B cell (primary cell): Measurements from ENCODE around the gene DYNC1I1. TPM values are rescaled to one million over a fixed set of nuclear protein-coding genes. Genes with fewer than 3 reads are reported as not detected.

Experiments used
- ATAC-seq: fragments of 200-7000 bp; cut with Tn5 transposase; one replicate; pipeline ENCODE4 v1.10.0; 2021; ENCODE audit warnings: low read depth, mild to moderate bottlenecking, moderate number of reproducible peaks, moderate library complexity
- CTCF ChIA-PET: fragments of 350-600 bp; sonication (Branson Sonifier 250); formaldehyde crosslinking; loops from one replicate; lab custom pipeline; 2021; ENCODE audit warnings: antibody characterized with exemption, inconsistent platforms; lab: Charles Lee
- POLR2A ChIA-PET: fragments of 350-600 bp; sonication (Branson Sonifier 250); formaldehyde crosslinking; loops from one replicate; lab custom pipeline; 2021; ENCODE audit warnings: antibody characterized with exemption; lab: Charles Lee
- DNase-seq: peaks from one replicate; pipeline ENCODE4 v3.0.0; 2013
- H2AFZ ChIP-seq: 2 replicates; pipeline ENCODE4 v1.6.1; 2012; ENCODE audit warnings: mild to moderate bottlenecking, low read depth, low read length; ENCODE audit not compliant: insufficient read depth, poor library complexity, severe bottlenecking
- H3K27ac ChIP-seq, 2 donors: 1 replicate in 1 of 2; 2 replicates in 1 of 2; pipeline ENCODE4 v1.5.1; 2012 to 2013; ENCODE audit warnings: low read length in 2 of 2, mild to moderate bottlenecking in 2 of 2, moderate library complexity in 1 of 2
- H3K27me3 ChIP-seq, 4 experiments: fragments of 200-600 bp in 1 of 4; sonication (generic) in 1 of 4; replicated peaks in 1 of 4; 1 replicate in 2 of 4; 2 replicates in 2 of 4; pipeline versions ENCODE4 v1.6.1 to v1.7.0; 2013 to 2016; ENCODE audit warnings: low read length in 3 of 4, mild to moderate bottlenecking in 2 of 4, mixed read lengths in 1 of 4, moderate library complexity in 1 of 4; ENCODE audit not compliant: insufficient read depth in 4 of 4, control insufficient read depth in 3 of 4; ENCODE audit errors: control extremely low read depth in 1 of 4
- H3K36me3 ChIP-seq, 2 experiments: replicated peaks in 1 of 2; 1 replicate in 1 of 2; 2 replicates in 1 of 2; pipeline versions ENCODE4 v1.6.1 to v1.7.1; 2013; ENCODE audit warnings: low read length in 1 of 2; ENCODE audit not compliant: insufficient read depth in 2 of 2, control insufficient read depth in 1 of 2; ENCODE audit errors: control extremely low read depth in 1 of 2, extremely low read depth in 1 of 2
- H3K4me1 ChIP-seq, 2 donors: fragments of 200-600 bp in 1 of 2; sonication (generic) in 1 of 2; 1 replicate in 1 of 2; 2 replicates in 1 of 2; pipeline versions ENCODE4 v1.5.1 to v1.6.1; 2013 to 2017; ENCODE audit warnings: low read length in 2 of 2; ENCODE audit not compliant: control insufficient read depth in 2 of 2, insufficient read depth in 2 of 2
- H3K4me2 ChIP-seq: replicated peaks from 2 replicates; pipeline ENCODE3; 2012; ENCODE audit warnings: mild to moderate bottlenecking, low read depth, low read length; ENCODE audit not compliant: poor library complexity, severe bottlenecking
- H3K4me3 ChIP-seq, 5 experiments: fragments of 200-600 bp in 1 of 5; sonication (generic) in 1 of 5; 1 replicate in 3 of 5; 2 replicates in 2 of 5; pipeline versions ENCODE4 v1.5.1 to v1.7.0; 2011 to 2016; ENCODE audit warnings: low read length in 4 of 5, mild to moderate bottlenecking in 4 of 5, low read depth in 2 of 5, control low read depth in 1 of 5, moderate library complexity in 1 of 5; ENCODE audit not compliant: insufficient read depth in 1 of 5; ENCODE audit errors: control extremely low read depth in 1 of 5, extremely low read depth in 1 of 5
- H3K79me2 ChIP-seq: fragments of 200-600 bp; sonication (generic); one replicate; pipeline ENCODE4 v1.6.0; 2016; ENCODE audit warnings: low read length; ENCODE audit not compliant: control insufficient read depth, insufficient read depth
- H3K9ac ChIP-seq: fragments of 200-600 bp; sonication (generic); 2 replicates; pipeline ENCODE4 v1.6.1; 2017; ENCODE audit warnings: mild to moderate bottlenecking, low read length, moderate library complexity
- H3K9me3 ChIP-seq, 3 donors: one replicate each; pipeline versions ENCODE4 v1.6.1 to v1.7.1; 2013; ENCODE audit warnings: low read length in 2 of 3; ENCODE audit not compliant: control insufficient read depth in 2 of 3, insufficient read depth in 1 of 3; ENCODE audit errors: control extremely low read depth in 1 of 3
- H4K20me1 ChIP-seq: 2 replicates; pipeline ENCODE4 v1.6.0; 2012; ENCODE audit warnings: mild to moderate bottlenecking, low read length; ENCODE audit not compliant: insufficient read depth, control insufficient read depth, poor library complexity, severe bottlenecking
- H3K27ac Mint-ChIP-seq: one replicate; pipeline ENCODE4 v1.8.0; 2021; ENCODE audit warnings: mixed read lengths
- H3K27me3 Mint-ChIP-seq: one replicate; pipeline ENCODE4 v1.8.0; 2021; ENCODE audit warnings: mixed read lengths
- H3K4me1 Mint-ChIP-seq: one replicate; pipeline ENCODE4 v1.8.0; 2021; ENCODE audit warnings: mixed read lengths
- H3K4me3 Mint-ChIP-seq: one replicate; pipeline ENCODE4 v1.8.0; 2021; ENCODE audit warnings: mixed read lengths
- H3K9me3 Mint-ChIP-seq: one replicate; pipeline ENCODE4 v1.8.0; 2022; ENCODE audit warnings: mixed read lengths; ENCODE audit not compliant: insufficient read depth
- EZH2 ChIP-seq: IDR thresholded peaks from 2 replicates; pipeline ENCODE4 v1.6.1; 2012; ENCODE audit warnings: borderline replicate concordance, low read depth, mild to moderate bottlenecking, moderate library complexity, low read length; ENCODE audit not compliant: insufficient read depth, poor library complexity, severe bottlenecking
- WGBS: methylation state at CpG from one replicate; pipeline ENCODE4 v1.1.5; 2013; ENCODE audit warnings: missing lambda C conversion rate; ENCODE audit not compliant: insufficient coverage; 5-methylcytosine and 5-hydroxymethylcytosine counted together
- intact Hi-C: fragments of 100-400 bp; cut with micrococcal nuclease; formaldehyde crosslinking; loops from one replicate; pipeline ENCODE4 v1.10.0; 2022
- polyA plus RNA-seq: library from polyadenylated mRNA; depleted of rRNA; stranded (reverse); fragments of >200 nt; gene quantifications from 2 replicates; pipeline ENCODE4 v1.2.3, GENCODE V29; 2012
- total RNA-seq, 2 donors: library from RNA; stranded (reverse); fragments of 120-200 nt in 1 of 2; gene quantifications; 1 replicate in 1 of 2; 2 replicates in 1 of 2; pipeline versions ENCODE4 v1.2.3 to v1.2.4, GENCODE V29; 2013 to 2022
- TF ChIP-seq, protein P1 (sequence below): fragments of 200-600 bp; IDR thresholded peaks from one replicate; pipeline ENCODE4 v1.8.0; 2022; ENCODE audit warnings: antibody characterized with exemption, mild to moderate bottlenecking

DYNC1I1 gene
- total and polyA plus RNA-seq, 2 donors (not counting 1 experiment from before 2014, with no cell fraction given), result not detected

DNA sequence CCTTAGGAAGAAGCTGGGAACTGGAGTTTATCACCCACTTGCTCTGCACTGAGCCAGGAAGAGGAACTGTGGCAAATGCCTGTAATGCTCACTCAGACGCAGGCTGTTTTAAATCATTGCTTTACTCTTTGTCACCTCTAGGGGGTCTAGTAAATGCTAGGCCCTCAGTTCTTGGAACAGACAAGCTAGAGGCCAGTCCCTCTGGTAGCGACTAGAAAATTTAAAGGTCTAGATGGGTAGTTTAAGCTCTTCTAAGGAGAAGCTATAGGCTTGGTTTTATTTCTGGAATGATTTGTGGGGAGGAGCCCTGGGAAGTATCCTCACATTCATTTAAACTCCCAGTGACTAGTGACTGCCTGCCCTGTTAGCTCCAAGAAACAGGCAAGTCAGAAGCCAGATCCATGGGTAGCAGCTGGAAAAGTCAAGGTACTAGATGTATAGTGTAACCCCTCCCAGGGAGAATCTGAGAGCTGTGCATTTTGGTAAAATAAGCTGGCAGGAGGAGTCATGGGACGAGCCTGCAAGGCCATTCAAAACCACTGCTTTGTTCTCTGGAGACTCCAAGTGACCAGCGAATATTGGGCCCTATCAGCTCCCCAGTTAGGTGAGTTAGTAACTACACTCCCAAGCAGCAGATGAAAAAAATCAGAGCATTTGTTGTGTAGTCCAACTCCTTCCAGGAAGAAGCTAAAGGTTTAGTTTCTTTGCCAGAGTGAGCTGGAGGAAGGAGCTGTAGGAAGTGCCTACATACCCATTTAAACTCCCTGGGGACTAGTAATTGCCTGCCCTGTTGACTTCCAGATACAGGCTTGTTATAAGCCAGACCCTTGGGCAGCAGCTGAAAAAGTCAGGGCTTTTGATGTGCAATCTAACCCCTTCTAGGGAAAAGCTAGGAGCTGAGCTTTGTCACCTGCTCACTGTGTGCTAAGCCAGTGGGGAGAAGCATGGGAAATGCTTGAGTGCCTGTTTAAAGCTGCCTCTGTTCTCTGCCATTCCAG lies 68.9 kb downstream of the DYNC1I1 start:
- no peaks in the 10 kb centered on the region for H4K20me1 ChIP-seq
- no peak overlapping the region for H3K27ac Mint-ChIP-seq
- H3K4me1 ChIP-seq, result no peaks in the 10 kb centered on the region
- POLR2A ChIA-PET, result no interaction called here
- ATAC-seq, result no peak
- H3K79me2 ChIP-seq, result no peaks in the 10 kb centered on the region
- H3K27me3 Mint-ChIP-seq, result peaks cover 4% of the 10 kb centered on the region
- no peak overlapping the region for H3K4me2 ChIP-seq
- H3K27ac ChIP-seq, result no peak overlapping the region
- no peak overlapping the region for H3K9ac ChIP-seq
- intact Hi-C loops, result no loop called here
- 68% methylated on average over 4 of the region's 4 CpGs for WGBS
- H3K9me3 Mint-ChIP-seq, result no peaks in the 10 kb centered on the region
- TF ChIP-seq EZH2, result no peak
- TF ChIP-seq, protein P1, sequence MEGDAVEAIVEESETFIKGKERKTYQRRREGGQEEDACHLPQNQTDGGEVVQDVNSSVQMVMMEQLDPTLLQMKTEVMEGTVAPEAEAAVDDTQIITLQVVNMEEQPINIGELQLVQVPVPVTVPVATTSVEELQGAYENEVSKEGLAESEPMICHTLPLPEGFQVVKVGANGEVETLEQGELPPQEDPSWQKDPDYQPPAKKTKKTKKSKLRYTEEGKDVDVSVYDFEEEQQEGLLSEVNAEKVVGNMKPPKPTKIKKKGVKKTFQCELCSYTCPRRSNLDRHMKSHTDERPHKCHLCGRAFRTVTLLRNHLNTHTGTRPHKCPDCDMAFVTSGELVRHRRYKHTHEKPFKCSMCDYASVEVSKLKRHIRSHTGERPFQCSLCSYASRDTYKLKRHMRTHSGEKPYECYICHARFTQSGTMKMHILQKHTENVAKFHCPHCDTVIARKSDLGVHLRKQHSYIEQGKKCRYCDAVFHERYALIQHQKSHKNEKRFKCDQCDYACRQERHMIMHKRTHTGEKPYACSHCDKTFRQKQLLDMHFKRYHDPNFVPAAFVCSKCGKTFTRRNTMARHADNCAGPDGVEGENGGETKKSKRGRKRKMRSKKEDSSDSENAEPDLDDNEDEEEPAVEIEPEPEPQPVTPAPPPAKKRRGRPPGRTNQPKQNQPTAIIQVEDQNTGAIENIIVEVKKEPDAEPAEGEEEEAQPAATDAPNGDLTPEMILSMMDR, result no peak
- no peak overlapping the region for H2AFZ ChIP-seq
- DNase-seq, result no peak
- no peak overlapping the region for H3K4me3 Mint-ChIP-seq
- no peaks in the 10 kb centered on the region for H3K36me3 ChIP-seq
- H3K4me1 Mint-ChIP-seq, result no peaks in the 10 kb centered on the region
- H3K4me3 ChIP-seq, result no peak overlapping the region
- CTCF ChIA-PET, result interaction anchor here (1.4 kb wide), 1 partner anchor 16 kb away, joined by 3 read pairs; no protein-coding TSS in a partner anchor
- peaks cover 0 to 3% (median 0%) of the 10 kb centered on the region in 4 experiments for H3K27me3 ChIP-seq
- no peaks in the 10 kb centered on the region for H3K9me3 ChIP-seq

DNA sequence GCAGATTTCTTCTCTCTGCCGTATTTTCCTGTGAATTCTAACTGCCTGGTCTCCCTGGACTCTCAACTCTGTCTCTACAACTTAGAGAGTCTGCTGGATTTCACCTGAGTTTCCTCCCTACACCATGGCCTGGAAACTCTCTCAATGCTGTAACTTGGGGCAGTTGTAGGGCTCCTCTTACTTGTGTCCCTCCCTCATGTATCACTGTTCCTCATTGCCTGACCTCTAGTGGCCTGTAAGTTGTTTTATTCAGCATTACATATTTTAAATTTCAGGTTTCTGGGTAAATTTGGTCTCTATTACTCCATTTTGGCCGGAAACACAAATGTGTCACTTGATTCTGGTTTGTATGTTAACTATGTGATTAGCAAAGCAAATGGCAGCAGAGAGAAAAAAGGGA lies 70.9 kb downstream of the DYNC1I1 start:
- TF ChIP-seq, protein P1, result no peak
- TF ChIP-seq EZH2, result no peak
- ChIA-PET CTCF (interaction anchor here (1.2 kb wide), 1 partner anchor 332 kb away, joined by 3 read pairs; no protein-coding TSS in a partner anchor), POLR2A (no interaction called here)
- Histone ChIP-seq H4K20me1 (no peaks in the 10 kb centered on the region), H3K79me2 (no peaks in the 10 kb centered on the region), H3K4me2 (no peak overlapping the region), H3K27me3 (peaks cover 0 to 3% (median 0%) of the 10 kb centered on the region in 4 experiments), H3K36me3 (no peaks in the 10 kb centered on the region), H3K27ac (no peak overlapping the region), H3K9me3 (no peaks in the 10 kb centered on the region), H3K4me1 (no peaks in the 10 kb centered on the region), H3K9ac (no peak overlapping the region), H3K4me3 (no peak overlapping the region), H2AFZ (no peak overlapping the region)
- Mint-ChIP-seq H3K9me3 (no peaks in the 10 kb centered on the region), H3K27me3 (no peaks in the 10 kb centered on the region), H3K4me1 (no peaks in the 10 kb centered on the region), H3K4me3 (no peak overlapping the region), H3K27ac (no peak overlapping the region)
- ATAC-seq, result no peak
- WGBS, result no CpG with 5 or more reads among the region's 2 CpGs
- no peak for DNase-seq
- intact Hi-C loops, result no loop called here
